ENCODE data around the gene TMEM132A. TPM values are rescaled to one million over a fixed set of nuclear protein-coding genes. Genes with fewer than 3 reads are reported as not detected.

TMEM132A gene
- total RNA-seq, 1 donor = 3.7 TPM

- DNase-seq (ENCODE audit: low read depth) = no peak
- no peak for TF ChIP-seq CTCF (IDR thresholded peaks at IDR 0.05; ENCODE audit: insufficient read depth, low read length)
- no peak overlapping the region for H3K4me3 ChIP-seq (ENCODE audit: low read depth, low read length)
These were observed 5.5 kb downstream of the TMEM132A start for GRCh38 chr11:60929764-60930163.

- no peak for DNase-seq (ENCODE audit: low read depth)
- H3K4me3 ChIP-seq (ENCODE audit: low read depth, low read length) = no peak overlapping the region
- no peak for TF ChIP-seq CTCF (IDR thresholded peaks at IDR 0.05; ENCODE audit: insufficient read depth, low read length)
These were observed 6.1 kb downstream of the TMEM132A start for GRCh38 chr11:60930394-60930793.

GRCh38 chr11:60931917-60932316, 7.7 kb downstream of the TMEM132A start:
- H3K4me3 ChIP-seq (ENCODE audit: low read depth, low read length) = no peak overlapping the region
- no peak for DNase-seq (ENCODE audit: low read depth)
- no peak for TF ChIP-seq CTCF (IDR thresholded peaks at IDR 0.05; ENCODE audit: insufficient read depth, low read length)

GRCh38 chr11:60932605-60933356, 8.5 kb downstream of the TMEM132A start:
- no peak for DNase-seq (ENCODE audit: low read depth)
- TF ChIP-seq CTCF (IDR thresholded peaks at IDR 0.05; ENCODE audit: insufficient read depth, low read length) = no peak

GRCh38 chr11:60933416-60934123, 9.3 kb downstream of the TMEM132A start:
- no peak overlapping the region for H3K4me3 ChIP-seq (ENCODE audit: low read depth, low read length)
- TF ChIP-seq CTCF (IDR thresholded peaks at IDR 0.05; ENCODE audit: insufficient read depth, low read length) = no peak
- DNase-seq (ENCODE audit: low read depth) = no peak

More at GRCh38 chr11:60932605-60933356, 8.5 kb downstream of the TMEM132A start:
- H3K4me3 ChIP-seq (ENCODE audit: low read depth, low read length) = no peak overlapping the region

- no peak overlapping the region for H3K4me3 ChIP-seq (ENCODE audit: low read depth, low read length)
- no peak for DNase-seq (ENCODE audit: low read depth)
- TF ChIP-seq CTCF (IDR thresholded peaks at IDR 0.05; ENCODE audit: insufficient read depth, low read length) = no peak
These were observed 10.0 kb downstream of the TMEM132A start for GRCh38 chr11:60934124-60934789.

All from fibroblast of the aortic adventitia (primary cell).